IPS-18c (cell line): ENCODE results near the gene HNRNPR.
"Not testable (repeated sequence)": the region's sequence is repeated elsewhere in the genome, so short reads cannot be mapped to it uniquely, and the experiment has no call there.

Source experiments
- H3K4me3 ChIP-seq: 2 replicates; pipeline ENCODE4 v1.7.0; 2013; ENCODE audit warnings: low read depth, mild to moderate bottlenecking, low read length, moderate library complexity; ENCODE audit not compliant: insufficient read depth
- H3K9me3 ChIP-seq: one replicate; pipeline ENCODE4 v1.6.1; 2013; ENCODE audit warnings: mild to moderate bottlenecking, low read length, moderate library complexity; ENCODE audit not compliant: control insufficient read depth, insufficient read depth

HNRNPR gene

DNA sequence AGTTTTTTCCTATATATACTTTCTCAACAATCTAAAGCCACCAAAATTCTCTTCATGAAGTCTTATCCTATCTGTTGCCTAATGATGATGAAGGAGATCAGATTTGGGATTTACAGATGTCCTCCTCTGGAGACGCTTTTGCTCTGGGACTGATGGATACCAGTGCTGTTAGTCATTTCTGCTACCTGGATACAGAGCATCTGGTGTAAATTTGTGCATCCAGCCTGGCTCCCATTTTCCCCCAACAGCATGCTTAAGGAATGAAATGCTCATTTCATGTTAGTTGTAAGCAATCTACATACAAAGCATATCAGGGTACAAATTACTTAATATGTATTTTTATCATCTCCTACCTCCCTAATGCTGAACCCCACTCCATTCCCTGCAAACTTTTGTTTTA is 57.7 kb downstream of the HNRNPR start:
- no peak overlapping the region for H3K4me3 ChIP-seq
- H3K9me3 ChIP-seq, result no peaks in the 10 kb centered on the region

DNA sequence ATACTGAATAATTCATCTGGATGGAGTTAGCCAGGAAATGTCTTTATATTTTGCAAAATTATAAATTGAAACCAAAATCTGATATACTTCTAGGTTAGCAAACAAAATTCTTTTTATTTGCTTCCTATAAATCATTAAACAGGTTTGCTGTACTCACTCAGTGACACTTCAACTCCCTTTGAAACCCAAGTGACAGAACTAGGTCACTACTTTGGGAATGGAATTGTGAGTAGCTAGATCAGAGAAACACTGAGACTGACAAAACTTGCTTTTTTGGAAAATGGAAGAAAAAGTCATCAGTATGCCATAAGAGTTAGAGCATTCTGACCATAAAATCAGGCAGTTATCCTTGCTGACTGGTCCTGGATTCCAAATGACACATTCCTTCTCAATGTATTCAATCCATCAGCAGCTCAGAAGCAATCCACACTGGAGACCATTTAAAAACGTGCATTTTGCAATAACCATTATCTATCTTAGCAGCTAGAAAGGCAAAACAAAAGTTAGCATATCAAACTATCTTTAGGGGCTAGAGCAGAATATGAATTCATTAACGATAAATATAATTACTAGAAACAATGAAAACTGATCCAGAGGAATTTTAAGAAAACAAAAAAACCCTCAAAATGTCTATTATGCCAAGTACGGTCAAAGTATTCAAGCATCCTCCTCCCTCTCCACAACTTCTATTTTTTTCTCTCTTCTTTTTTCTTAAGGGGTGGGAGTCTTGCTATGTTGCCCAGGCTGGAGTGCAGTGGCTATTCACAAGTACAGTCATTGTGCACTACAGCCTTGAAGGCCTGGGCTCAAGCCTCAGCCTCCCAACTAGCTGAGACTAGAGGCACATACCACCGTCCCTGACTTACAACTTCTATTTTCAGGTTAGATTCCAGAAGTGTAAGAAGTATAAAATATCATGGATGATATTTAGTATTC is 60.1 kb downstream of the HNRNPR start:
- Histone ChIP-seq H3K9me3 (no peaks in the 10 kb centered on the region), H3K4me3 (no peak overlapping the region)

DNA sequence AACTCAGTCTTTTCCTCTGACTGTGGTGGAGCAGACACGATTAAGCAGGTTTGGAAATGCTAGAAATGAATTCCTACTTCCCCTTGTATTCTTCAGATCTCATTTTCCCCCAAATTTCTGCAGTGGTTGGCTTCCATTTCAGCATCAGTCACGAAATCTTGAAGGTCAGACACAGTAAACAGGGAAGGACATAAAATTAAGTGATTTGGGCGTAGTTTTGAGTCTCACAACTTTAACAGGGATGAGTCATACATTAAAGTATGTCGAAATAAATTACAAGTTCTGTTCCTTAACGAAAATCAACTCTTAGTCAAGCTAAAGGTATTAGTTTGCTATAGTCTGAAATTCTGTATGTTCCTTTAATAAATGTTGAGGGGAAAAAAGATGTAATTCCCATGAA is 61.1 kb downstream of the HNRNPR start:
- Histone ChIP-seq H3K9me3 (no peaks in the 10 kb centered on the region), H3K4me3 (no peak overlapping the region)

DNA sequence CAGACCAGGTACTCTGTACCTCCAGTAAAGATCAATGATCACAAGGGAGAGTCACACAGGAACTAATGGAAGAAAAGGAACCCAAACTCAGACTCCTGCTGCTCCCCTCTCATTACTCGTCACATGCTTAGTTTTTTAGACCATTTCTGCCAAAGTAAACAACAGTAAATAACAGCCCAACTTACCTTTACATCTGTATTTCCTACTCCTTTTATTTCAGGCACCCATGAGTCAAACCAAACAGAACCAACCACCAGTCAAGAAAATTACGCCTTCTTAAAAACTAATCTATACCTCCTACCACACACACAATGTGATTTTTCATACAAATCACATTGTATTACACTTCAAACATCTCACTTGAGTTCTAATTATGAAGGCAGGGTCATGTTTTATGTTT is 65.4 kb downstream of the HNRNPR start:
- no peak overlapping the region for H3K4me3 ChIP-seq
- no peaks in the 10 kb centered on the region for H3K9me3 ChIP-seq

DNA sequence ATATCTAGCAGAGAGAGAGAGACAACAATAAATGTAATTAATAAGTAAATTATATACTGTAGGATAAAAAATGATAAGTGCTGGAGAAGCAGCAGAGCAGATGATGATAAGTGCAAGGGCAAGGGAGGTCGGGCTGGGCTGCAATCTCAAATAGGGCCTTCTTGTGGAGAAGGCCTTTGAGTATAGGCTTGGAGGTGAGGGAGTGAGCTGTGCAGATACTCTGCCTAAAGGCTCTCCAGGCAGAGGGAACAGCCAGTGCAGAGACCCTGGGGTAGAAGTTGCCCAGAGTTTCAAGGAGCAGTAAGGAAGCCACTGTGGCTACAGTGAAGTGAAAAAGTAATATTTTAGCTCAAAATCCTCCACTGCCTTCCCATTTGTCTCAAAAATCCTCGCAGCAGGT is 67.6 kb downstream of the HNRNPR start:
- Histone ChIP-seq H3K4me3 (no peak overlapping the region), H3K9me3 (no peaks in the 10 kb centered on the region)

DNA sequence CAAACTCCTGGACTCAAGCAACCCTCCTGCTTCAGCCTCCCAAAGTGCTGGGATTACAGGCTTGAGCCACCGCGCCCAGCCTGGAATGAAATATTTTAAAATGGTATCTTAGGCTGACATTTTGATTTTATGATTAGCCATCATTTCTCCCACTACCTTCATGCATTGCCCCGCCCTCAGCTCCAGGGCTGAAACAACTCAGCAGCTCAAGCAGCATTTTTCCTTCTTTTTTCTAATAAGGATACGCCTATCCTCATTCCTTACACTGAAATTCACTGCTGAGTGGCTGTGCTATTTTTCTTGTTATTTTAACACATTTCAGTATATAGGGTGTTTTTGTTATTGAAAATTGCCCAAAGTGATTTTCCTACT is 70.0 kb downstream of the HNRNPR start:
- H3K9me3 ChIP-seq, result no peaks in the 10 kb centered on the region
- no peak overlapping the region for H3K4me3 ChIP-seq

DNA sequence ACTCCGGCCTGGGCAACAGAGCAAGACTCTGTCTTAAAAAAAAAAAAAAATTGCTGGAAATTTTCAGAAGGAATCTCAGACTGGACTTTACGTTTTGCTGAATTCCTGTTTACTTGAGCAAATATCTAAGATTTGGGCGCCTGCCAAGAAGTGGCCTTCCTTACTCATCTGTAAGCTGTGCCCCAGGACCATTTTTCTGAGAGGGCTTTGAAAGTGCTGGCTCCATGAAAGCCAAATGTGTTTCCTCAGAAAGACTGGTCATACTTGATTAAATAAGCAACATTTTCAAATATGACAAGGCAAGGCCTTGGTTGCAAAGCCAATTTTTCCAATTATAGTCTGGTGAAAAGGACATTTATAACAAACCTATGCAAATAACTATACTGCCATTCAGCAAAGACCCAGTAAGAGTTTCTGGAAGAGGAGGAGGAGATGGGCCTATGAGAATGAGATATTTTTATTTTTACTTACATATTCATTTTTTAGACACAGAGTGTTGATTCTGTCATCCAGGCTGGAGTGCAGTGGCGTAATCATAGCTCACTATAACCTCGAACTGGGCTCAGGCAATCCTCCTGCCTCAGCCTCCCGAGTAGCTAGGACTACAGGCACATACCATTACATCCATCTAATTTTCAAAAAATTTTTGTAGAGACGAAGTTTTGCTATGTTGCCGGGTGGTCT is 70.5 kb downstream of the HNRNPR start:
- Histone ChIP-seq H3K4me3 (no peak overlapping the region), H3K9me3 (no peaks in the 10 kb centered on the region)

DNA sequence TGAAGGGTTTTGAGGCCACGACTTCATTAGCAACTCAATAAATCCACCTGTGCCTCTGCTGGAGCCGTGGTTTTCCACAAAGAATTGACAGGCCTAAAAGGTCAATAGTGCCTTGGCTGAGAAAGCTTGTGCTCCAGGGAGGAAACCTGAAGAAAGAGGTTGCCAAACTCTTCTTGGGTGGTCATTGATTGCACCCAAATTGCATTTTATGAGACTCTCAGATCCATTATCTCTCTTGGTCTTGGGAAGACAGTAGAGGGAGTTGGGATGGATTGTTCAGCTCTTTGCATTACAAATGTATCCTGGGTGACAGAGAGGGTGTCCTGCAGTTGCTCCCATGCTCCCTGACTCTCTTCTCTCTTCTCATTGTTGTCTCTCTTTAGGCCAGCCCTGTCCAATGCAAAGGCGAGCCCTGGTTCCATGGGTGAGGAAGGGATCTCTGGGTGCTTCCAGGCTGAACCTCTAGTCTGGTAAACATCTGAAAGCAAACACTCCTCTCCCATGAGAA is 80.7 kb downstream of the HNRNPR start:
- H3K9me3 ChIP-seq, result no peaks in the 10 kb centered on the region
- H3K4me3 ChIP-seq, result no peak overlapping the region

DNA sequence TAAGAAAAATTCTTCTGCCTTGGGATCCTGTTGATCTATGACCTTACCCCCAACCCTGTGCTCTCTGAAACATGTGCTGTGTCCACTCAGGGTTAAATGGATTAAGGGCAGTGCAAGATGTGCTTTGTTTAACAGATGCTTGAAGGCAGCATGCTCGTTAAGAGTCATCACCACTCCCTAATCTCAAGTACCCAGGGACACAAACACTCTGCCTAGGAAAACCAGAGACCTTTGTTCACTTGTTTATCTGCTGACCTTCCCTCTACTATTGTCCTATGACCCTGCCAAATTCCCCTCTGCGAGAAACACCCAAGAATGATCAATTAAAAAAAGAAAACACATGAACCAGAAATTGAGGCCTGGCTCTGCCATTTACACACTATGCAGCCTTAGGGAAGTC is 86.0 kb downstream of the HNRNPR start:
- H3K4me3 ChIP-seq, H3K9me3 ChIP-seq: not testable (repeated sequence)

DNA sequence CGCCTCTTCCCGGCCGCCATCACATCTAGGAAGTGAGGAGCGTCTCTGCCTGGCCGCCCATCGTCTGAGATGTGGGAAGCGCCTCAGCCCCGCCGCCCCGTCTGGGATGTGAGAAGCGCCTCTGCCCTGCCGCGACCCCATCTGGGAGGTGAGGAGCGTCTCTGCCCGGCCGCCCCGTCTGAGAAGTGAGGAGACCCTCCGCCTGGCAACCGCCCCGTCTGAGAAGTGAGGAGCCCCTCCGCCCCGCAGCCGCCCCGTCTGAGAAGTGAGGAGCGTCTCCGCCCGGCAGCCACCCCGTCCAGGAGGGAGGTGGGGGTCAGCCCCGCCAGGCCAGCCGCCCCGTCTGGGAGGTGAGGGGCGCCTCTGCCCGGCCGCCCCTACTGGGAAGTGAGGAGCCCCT is 86.7 kb downstream of the HNRNPR start:
- H3K9me3 ChIP-seq, H3K4me3 ChIP-seq: not testable (repeated sequence)
